HFFc6 (cell line): ENCODE measurements around the gene KLRG1. TPM values are rescaled to one million over a fixed set of nuclear protein-coding genes. Genes with fewer than 3 reads are reported as not detected.

Experiments used
- DNase-seq: peaks from one replicate; pipeline ENCODE4 v3.0.0-alpha.2; 2018
- H3K27ac Mint-ChIP-seq: 2 replicates; pipeline ENCODE4 v1.8.0; 2020; ENCODE audit warnings: mild to moderate bottlenecking, mixed read lengths
- H3K27me3 Mint-ChIP-seq: 2 replicates; pipeline ENCODE4 v1.8.0; 2021; ENCODE audit warnings: mild to moderate bottlenecking, moderate library complexity, mixed read lengths; ENCODE audit not compliant: insufficient read depth
- H3K36me3 Mint-ChIP-seq: 2 replicates; pipeline ENCODE4 v1.8.0; 2021; ENCODE audit warnings: low read depth, mixed read lengths
- H3K4me1 Mint-ChIP-seq: 2 replicates; pipeline ENCODE4 v1.8.0; 2020; ENCODE audit warnings: low read depth, mixed read lengths
- H3K4me3 Mint-ChIP-seq: 2 replicates; pipeline ENCODE4 v1.8.0; 2020; ENCODE audit warnings: mild to moderate bottlenecking, moderate library complexity, mixed read lengths
- H3K9me3 Mint-ChIP-seq: 2 replicates; pipeline ENCODE4 v1.8.0; 2020; ENCODE audit warnings: mild to moderate bottlenecking, mixed read lengths
- CTCF ChIP-seq: fragments of 200-600 bp; sonication (generic); IDR thresholded peaks from 2 replicates; pipeline ENCODE4 v1.5.0; 2021; ENCODE audit warnings: antibody characterized with exemption, mild to moderate bottlenecking
- total RNA-seq, 6 experiments: library from RNA; stranded (reverse); fragmentation: NEBNext Ultra II Directional; extraction: Animal tissue kit (Norgen Biotek cat#: 25700); gene quantifications; 2 replicates in 1 of 6; 3 replicates in 5 of 6; pipeline ENCODE4 v1.2.3, GENCODE V29; 2021

KLRG1 gene
- total RNA-seq, 6 experiments from 2014 or later = 0.25 to 0.26 TPM; not detected in 4

- H3K27me3 Mint-ChIP-seq = peaks cover 6% of the 10 kb centered on the region; the same call in 1 of the 2 replicates
- no peaks in the 10 kb centered on the region for H3K36me3 Mint-ChIP-seq
- no peak overlapping the region for H3K27ac Mint-ChIP-seq
- DNase-seq = no peak
- no peak for TF ChIP-seq CTCF
- H3K4me1 Mint-ChIP-seq = no peaks in the 10 kb centered on the region
- no peaks in the 10 kb centered on the region for H3K9me3 Mint-ChIP-seq
- no peak overlapping the region for H3K4me3 Mint-ChIP-seq
These were observed 61.3 kb downstream of the KLRG1 start for GRCh38 chr12:9050521-9051157.

DNA sequence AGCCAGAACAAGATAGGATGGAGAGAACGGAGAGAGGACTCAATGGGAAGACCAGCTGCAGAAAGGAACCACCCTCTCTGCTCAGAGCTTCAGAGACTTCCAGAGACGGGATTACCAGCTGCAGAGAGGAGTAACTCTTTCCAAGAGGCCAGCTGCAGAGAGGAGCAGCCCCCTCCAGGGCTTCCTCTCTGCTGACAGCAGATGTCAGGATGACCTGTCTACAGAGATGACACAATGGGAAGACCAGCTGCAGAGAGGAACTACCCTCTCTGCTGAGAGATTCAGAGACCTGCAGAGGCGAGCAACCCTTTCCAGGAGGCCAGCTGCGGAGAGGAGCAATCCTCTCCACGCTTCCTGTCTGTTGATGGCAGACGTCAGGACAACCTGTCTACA lies 61.8 kb downstream of the KLRG1 start:
- H3K4me1 Mint-ChIP-seq = no peaks in the 10 kb centered on the region
- H3K27me3 Mint-ChIP-seq = peaks cover 6% of the 10 kb centered on the region; the same call in 1 of the 2 replicates
- no peak for DNase-seq
- no peak overlapping the region for H3K4me3 Mint-ChIP-seq
- TF ChIP-seq CTCF = no peak
- no peak overlapping the region for H3K27ac Mint-ChIP-seq
- no peaks in the 10 kb centered on the region for H3K9me3 Mint-ChIP-seq
- no peaks in the 10 kb centered on the region for H3K36me3 Mint-ChIP-seq

DNA sequence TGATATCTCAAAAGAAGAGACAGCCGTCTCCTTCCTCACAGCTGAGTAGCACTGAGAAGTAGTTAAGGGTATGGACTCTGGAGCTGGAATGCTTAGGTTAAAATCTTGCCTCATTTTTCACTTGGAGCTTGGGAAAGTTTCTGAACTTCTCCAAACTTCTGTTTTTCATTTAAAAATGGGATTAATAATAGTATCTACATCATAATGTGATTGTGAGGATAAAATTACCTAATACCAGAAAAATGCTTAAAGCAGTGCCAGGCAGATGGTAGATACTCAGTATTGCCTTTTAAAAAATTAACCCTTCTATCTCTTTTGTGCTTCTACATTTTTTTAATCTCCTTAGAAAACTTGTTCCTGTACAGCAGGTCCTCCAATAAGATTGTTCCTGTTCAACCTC lies 63.3 kb downstream of the KLRG1 start:
- no peak overlapping the region for H3K4me3 Mint-ChIP-seq
- TF ChIP-seq CTCF = no peak
- peaks cover 6% of the 10 kb centered on the region; the same call in 1 of the 2 replicates for H3K27me3 Mint-ChIP-seq
- H3K9me3 Mint-ChIP-seq = no peaks in the 10 kb centered on the region
- no peak for DNase-seq
- no peaks in the 10 kb centered on the region for H3K36me3 Mint-ChIP-seq
- H3K27ac Mint-ChIP-seq = no peak overlapping the region
- no peaks in the 10 kb centered on the region for H3K4me1 Mint-ChIP-seq

Other genes with a start within 250 kb of the KLRG1 start
- gene A2ML1, start 166.9 kb upstream of the KLRG1 start, total RNA-seq = not detected
- gene PHC1, start 75.0 kb upstream of the KLRG1 start, total RNA-seq = 10 to 100 TPM; 17.2 to 22.3 (median 19.9) TPM
- 100 to 1,000 TPM; 138 to 160 (median 151) TPM for gene M6PR, start 39.9 kb upstream of the KLRG1 start, total RNA-seq
- gene A2M, start 126.4 kb downstream of the KLRG1 start, total RNA-seq = under 1 TPM; 0.23 to 0.50 (median 0.33) TPM
- not detected for gene PZP, start 218.8 kb downstream of the KLRG1 start, total RNA-seq